Liver (tissue), 3 donors: ENCODE results near the gene PNMT.

Source experiments
- GABPA ChIP-seq, 2 donors: IDR thresholded peaks in 1 of 2; conservative IDR thresholded peaks in 1 of 2; 2 replicates each; pipeline ENCODE4 v1.6.1; 2016; ENCODE audit warnings: antibody characterized with exemption in 2 of 2, mild to moderate bottlenecking in 1 of 2, moderate library complexity in 1 of 2
- RAD21 ChIP-seq, 2 donors: IDR thresholded peaks; 2 replicates each; pipeline ENCODE4 v1.6.1; 2016; ENCODE audit warnings: antibody characterized with exemption in 2 of 2, mild to moderate bottlenecking in 2 of 2
- SP1 ChIP-seq: IDR thresholded peaks from 2 replicates; pipeline ENCODE4 v1.6.1; 2018; ENCODE audit warnings: antibody characterized with exemption, mild to moderate bottlenecking
- TAF1 ChIP-seq: conservative IDR thresholded peaks from 2 replicates; pipeline ENCODE4 v1.6.1; 2016; ENCODE audit warnings: antibody characterized with exemption, mild to moderate bottlenecking
- YY1 ChIP-seq: IDR thresholded peaks from 2 replicates; pipeline ENCODE4 v1.6.1; 2016; ENCODE audit warnings: antibody characterized with exemption, mild to moderate bottlenecking
- TF ChIP-seq, protein P1 (sequence below): IDR thresholded peaks from 2 replicates; pipeline ENCODE4 v1.6.1; 2016; ENCODE audit warnings: antibody characterized with exemption
- TF ChIP-seq, protein P2 (sequence below): IDR thresholded peaks from 2 replicates; pipeline ENCODE4 v1.6.1; 2016; ENCODE audit warnings: antibody characterized with exemption
- TF ChIP-seq, protein P3 (sequence below): fragments of 150-350 bp; IDR thresholded peaks from 2 replicates; pipeline ENCODE4 v1.5.1; 2017; ENCODE audit warnings: improper control_type of control experiment, low read depth, low read length; ENCODE audit not compliant: missing input control
- donor health status: healthy.
- donor health status: healthy.

DNA sequence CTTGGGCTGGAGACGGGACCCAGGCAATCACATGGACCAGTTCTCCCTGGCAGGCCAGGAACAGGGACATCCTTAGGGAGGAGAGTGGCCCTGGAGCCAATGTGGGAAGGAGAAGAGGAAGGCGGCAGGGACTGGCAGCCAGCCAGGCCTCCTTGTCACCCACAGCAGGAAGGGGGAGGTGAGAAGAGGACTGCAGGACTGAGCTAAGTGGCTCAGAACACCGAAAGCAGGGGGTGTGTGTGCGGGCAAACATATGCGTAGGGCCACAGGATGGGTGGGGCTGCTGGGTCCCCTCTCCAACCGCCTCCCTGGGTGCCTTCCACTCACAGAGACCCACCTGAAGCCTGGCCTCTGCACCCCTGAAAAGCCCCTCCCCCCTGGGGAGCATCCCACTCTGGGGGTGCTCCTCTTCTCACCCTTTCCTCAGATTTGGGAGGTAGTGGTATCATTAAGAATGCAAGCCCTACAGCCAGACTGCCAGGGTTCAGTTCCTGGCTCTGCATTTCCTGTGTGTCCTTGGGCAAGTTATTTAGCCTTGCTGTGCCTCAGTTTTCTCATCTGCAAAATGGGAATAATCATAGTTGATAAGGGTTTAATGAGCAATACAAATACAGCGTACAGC, 8.1 kb downstream of the PNMT start:
- TF ChIP-seq SP1 (no peak), YY1 (no peak), RAD21 (IDR thresholded peaks at IDR 0.05) (no peak), GABPA (IDR thresholded peaks at IDR 0.05 in 1 of 2, conservative IDR thresholded peaks at IDR 0.05 in 1 of 2) (no peak), TAF1 (no peak)
- TF ChIP-seq, protein P1, sequence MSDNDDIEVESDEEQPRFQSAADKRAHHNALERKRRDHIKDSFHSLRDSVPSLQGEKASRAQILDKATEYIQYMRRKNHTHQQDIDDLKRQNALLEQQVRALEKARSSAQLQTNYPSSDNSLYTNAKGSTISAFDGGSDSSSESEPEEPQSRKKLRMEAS, result no peak
- TF ChIP-seq, protein P2, sequence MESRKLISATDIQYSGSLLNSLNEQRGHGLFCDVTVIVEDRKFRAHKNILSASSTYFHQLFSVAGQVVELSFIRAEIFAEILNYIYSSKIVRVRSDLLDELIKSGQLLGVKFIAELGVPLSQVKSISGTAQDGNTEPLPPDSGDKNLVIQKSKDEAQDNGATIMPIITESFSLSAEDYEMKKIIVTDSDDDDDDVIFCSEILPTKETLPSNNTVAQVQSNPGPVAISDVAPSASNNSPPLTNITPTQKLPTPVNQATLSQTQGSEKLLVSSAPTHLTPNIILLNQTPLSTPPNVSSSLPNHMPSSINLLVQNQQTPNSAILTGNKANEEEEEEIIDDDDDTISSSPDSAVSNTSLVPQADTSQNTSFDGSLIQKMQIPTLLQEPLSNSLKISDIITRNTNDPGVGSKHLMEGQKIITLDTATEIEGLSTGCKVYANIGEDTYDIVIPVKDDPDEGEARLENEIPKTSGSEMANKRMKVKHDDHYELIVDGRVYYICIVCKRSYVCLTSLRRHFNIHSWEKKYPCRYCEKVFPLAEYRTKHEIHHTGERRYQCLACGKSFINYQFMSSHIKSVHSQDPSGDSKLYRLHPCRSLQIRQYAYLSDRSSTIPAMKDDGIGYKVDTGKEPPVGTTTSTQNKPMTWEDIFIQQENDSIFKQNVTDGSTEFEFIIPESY, result no peak
- TF ChIP-seq, protein P3, sequence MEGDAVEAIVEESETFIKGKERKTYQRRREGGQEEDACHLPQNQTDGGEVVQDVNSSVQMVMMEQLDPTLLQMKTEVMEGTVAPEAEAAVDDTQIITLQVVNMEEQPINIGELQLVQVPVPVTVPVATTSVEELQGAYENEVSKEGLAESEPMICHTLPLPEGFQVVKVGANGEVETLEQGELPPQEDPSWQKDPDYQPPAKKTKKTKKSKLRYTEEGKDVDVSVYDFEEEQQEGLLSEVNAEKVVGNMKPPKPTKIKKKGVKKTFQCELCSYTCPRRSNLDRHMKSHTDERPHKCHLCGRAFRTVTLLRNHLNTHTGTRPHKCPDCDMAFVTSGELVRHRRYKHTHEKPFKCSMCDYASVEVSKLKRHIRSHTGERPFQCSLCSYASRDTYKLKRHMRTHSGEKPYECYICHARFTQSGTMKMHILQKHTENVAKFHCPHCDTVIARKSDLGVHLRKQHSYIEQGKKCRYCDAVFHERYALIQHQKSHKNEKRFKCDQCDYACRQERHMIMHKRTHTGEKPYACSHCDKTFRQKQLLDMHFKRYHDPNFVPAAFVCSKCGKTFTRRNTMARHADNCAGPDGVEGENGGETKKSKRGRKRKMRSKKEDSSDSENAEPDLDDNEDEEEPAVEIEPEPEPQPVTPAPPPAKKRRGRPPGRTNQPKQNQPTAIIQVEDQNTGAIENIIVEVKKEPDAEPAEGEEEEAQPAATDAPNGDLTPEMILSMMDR, result no peak
